HG03097 (cell line): ENCODE measurements around the gene F10.
"Not testable (repeated sequence)": the region's sequence is repeated elsewhere in the genome, so short reads cannot be mapped to it uniquely, and the experiment has no call there.

Experiments
- ATAC-seq: cut with Tn5 transposase; IDR thresholded peaks from one replicate; pipeline ENCODE4 v1.9.1; 2021; ENCODE audit not compliant: unreplicated experiment, low FRiP score

The F10 gene

GRCh38 chr13:113122550-113123225 lies at the start of gene F10:
Gene F10 (plus strand): TSS chr13:113122799. CDS start chr13:113122856, 57 bp downstream.
- no peak for ATAC-seq

DNA sequence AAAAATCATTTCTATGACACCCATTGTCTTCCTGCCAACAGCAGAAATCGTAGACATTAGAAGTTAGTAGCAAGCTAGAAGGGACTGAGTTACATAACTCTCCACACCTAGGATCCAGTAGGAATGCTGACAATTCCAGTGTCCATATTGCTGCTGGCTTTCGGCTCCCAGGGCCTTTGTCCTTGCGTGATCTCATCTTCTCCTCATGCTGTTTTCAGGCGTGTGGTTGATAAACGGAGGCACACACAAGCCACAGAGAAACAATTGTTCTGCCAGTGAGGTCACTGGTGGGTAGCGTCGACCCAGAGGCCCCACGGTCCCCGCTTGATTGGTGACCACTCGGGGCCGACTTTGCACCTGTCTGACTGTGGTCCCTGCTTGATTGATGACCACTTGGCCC lies 48.7 kb upstream of the F10 start:
- no peak for ATAC-seq

DNA sequence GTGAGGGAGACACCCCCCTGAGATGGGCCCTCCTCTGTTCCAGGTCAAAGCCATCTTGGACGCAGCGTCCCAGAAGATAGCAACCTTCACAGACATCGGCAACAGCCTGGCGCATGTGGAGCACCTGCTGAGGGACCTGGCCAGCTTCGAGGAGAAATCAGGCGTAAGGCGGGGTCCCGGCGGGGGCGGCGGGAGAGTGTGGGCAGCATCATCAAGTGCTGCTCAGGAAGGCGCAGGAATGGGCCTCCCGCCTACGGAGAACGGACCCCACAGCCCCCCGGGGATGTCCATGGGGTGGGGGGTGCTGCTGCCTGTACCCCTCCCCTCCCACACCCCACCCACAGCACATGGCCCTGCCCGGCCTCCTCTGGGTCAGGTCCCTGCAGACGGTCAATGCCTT lies 48.2 kb upstream of the F10 start:
- ATAC-seq = no peak

DNA sequence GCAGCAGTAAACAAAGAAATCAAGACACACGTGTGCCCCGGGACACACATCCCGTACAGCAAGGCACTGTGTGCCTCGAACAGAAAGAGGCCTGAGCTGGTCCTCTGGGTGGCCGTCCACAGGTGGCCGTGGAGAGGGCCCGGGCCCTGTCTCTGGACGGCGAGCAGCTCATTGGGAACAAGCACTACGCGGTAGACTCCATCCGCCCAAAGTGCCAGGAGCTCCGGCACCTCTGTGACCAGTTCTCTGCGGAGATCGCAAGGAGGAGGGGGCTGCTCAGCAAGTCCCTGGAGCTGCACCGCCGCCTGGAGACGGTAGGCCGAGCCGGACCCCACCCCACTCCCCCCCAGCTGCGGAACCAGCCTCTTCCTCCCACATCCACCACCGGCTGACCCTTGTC lies 47.7 kb upstream of the F10 start:
- no peak for ATAC-seq

DNA sequence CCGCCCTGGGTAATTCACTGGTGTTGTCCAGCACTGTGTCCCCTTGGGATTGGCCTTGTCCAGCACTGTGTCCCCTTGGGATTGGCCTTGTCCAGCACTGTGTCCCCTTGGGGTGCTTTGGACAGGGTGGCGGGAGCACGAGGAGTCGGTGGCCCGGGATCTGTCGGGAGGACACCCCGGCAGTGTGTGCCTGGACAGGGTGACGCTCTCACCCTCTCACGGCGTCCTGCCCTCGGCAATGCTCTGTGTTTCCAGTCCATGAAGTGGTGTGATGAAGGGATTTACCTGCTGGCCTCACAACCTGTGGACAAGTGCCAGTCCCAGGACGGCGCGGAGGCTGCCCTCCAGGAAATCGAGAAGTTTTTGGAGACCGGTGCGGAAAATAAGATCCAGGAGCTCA lies 46.9 kb upstream of the F10 start:
- no peak for ATAC-seq

DNA sequence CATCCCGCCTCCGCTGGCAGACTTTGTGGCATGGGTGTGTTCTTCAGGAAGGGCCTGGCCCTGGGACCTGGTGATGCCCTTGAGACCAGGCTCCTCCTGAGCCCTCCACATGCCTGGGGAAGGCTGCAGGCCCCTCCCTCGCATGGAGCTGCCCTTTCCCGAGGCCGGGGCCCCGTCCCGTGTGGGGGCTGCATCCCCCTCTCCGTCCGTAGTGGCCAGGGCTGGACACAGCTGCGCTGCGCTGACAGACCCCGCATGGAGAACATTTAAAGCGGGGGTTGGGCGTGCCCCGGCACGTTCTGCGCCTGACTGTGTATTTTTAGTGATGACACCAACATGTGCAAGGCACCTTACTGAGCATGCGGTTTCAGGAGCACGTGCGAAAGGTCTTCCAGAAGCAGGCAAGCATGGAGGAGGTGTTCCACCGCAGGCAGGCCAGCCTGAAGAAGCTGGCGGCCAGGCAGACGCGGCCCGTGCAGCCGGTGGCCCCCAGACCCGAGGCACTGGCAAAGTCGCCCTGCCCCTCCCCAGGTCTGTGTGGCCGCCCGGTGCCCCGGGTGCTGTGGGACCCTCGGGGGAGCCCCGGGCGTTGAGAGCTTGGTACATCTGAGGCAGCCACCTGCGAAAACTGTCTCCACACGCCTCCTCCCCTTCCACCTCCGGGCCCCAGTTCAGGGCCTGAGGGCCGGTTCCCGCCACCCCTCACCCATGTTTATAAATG lies 45.8 kb upstream of the F10 start:
- no peak for ATAC-seq

DNA sequence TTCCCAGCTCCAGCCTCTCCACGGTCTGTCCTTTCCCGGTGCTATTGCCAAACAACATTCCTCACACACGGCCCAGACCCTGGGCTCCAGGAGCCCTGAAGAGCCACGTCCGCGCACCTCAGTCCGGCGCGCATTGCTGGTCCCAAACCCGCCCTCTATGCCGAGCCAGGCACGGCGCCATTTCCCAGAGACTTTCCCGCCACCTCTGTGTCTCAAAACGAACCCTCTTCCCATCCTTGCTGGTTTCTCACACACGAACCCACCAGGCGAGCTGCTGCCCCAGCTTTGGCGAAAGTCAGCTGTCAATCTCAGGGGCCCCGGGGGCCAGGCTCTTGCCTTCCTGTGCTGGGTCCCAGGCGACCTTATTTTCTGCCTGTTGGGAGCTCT lies 45.0 kb upstream of the F10 start:
- no peak for ATAC-seq

DNA sequence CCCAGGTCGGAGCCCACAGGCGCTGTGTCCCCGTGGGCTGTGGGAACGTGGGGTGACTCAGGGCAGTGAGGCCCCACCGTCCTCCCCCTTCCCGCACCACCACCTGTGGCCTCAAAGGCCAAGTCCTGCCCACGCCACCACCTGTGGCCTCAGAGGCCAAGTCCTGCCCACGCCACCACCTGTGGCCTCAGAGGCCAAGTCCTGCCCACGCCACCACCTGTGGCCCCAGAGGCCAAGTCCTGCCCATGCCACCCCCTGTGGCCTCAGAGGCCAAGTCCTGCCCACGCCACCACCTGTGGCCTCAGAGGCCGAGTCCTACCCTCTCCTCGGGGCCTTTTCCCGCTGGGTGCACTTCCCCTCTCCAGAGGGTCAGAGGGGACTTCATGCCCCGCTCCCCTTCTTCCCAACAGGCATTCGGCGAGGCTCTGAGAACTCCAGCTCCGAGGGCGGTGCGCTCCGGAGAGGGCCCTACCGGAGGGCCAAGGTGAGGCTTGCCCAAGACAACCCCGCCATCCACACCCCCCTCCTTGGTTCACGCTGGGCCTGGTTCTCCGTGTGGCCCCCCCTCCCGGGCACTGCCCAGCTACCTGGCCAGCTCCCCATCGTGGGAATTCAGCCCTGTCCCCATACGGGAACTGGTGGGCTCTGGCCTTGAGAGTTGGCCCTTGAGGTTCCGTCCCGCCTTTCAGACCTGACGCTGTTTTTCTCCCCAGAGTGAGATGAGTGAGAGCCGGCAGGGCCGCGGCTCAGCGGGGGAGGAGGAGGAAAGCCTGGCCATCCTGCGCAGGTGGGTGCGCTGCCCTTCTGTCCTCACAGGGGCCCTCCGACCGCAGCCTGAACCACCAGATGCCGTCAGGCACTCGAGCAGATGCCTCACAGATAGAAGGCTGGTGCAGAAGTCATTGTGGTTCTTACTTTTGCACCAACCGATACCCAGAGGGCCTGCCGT lies 44.4 kb upstream of the F10 start:
- no peak for ATAC-seq

DNA sequence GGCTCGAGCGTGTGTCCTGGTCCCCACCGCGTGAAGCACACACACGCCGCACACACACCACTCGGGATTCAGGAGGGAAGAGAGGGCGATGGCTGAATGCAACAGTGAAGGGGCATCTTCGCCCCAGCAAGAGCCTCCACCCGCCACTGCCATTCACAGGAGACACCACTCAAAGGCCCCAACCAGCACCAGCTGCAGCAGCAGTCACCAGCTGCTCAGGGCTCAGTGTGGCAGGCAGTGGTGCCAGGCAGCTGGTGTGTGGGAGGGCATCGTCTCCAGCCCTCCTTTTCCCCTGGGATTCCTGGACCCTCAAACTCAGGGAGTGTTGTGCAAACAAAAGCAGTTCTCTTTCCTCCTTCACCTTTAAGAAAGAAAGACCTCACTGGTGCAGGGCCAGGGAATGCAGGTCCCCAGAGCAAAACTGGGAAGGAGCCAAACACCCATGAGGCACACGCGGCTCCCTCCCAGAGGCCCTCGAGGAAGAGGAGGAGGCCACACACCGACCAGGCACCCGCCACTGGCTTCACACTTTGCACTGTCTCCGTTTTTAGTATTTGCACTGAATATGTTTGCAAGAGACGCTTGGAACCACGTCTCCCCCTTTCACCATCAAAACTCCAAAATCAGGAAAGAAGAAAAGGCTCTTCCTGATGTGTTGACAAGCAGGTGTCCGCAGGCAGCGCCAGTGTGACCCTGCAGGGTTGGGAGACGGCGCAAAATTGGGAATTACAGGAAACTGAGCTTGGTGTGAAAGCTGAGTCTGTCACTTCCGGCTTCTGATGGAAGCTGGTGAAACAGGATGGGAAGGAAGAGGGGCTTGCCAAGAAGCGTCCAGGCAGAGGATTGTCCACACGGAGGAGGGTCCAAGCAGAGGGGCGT lies 43.5 kb upstream of the F10 start:
- no peak for ATAC-seq

- ATAC-seq = not testable (repeated sequence)
These were observed 42.9 kb upstream of the F10 start for GRCh38 chr13:113079781-113080080.

GRCh38 chr13:113080361-113080831 lies 42.2 kb upstream of the F10 start:
- ATAC-seq = no peak

- no peak for ATAC-seq
These were observed 41.6 kb upstream of the F10 start for GRCh38 chr13:113080901-113081521.

GRCh38 chr13:113082198-113083021 lies 40.2 kb upstream of the F10 start:
- ATAC-seq = no peak

DNA sequence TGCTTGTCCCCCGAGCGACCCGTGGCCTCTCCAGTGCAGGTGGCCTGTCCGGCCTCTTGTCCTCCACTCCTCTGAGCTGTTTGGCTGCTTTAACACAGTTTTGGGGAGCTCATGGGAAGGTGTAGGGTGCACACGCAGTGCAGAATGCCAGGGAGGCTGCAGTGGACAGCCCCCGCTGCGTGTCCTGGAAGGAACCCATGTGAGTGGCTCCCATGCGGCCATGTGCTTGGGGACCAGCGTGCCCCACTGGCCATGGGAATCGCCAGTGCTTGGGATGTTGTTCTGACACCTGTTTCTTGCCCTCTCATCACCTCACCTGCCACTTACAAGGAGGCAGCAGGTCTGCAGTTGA lies 39.6 kb upstream of the F10 start:
- no peak for ATAC-seq

GRCh38 chr13:113083402-113084061 lies 39.1 kb upstream of the F10 start:
- ATAC-seq = no peak

GRCh38 chr13:113084094-113084942 lies 38.3 kb upstream of the F10 start:
- no peak for ATAC-seq

- no peak for ATAC-seq
These were observed 37.6 kb upstream of the F10 start for GRCh38 chr13:113084943-113085540.
